Activated CD8-positive, alpha-beta memory T cell treated with anti-CD3 and anti-CD28 coated beads, Interleukin-2, amount 10 ng/mL, durations not matched to agents 7 days and 5 days (primary cell): ENCODE data around the gene STIP1. TPM values are rescaled to one million over a fixed set of nuclear protein-coding genes. Genes with fewer than 3 reads are reported as not detected.
"Not testable (repeated sequence)": the region's sequence is repeated elsewhere in the genome, so short reads cannot be mapped to it uniquely, and the experiment has no call there.

Experiments
- ATAC-seq: fragments of 150-1000 bp; cut with Tn5 transposase; one replicate; pipeline ENCODE4 v1.10.0; 2021; ENCODE audit warnings: moderate library complexity
- CTCF ChIA-PET: fragments of 350-600 bp; sonication (Branson Sonifier 250); formaldehyde crosslinking; loops from one replicate; lab custom pipeline; 2021; ENCODE audit warnings: antibody characterized with exemption; lab: Charles Lee
- DNase-seq: peaks from one replicate; pipeline ENCODE4 v3.0.0-alpha.2; 2020
- H3K27ac Mint-ChIP-seq: one replicate; pipeline ENCODE4 v1.8.0; 2021; ENCODE audit warnings: mild to moderate bottlenecking, mixed read lengths
- H3K27me3 Mint-ChIP-seq: one replicate; pipeline ENCODE4 v1.8.0; 2021; ENCODE audit warnings: mixed read lengths
- H3K36me3 Mint-ChIP-seq: one replicate; pipeline ENCODE4 v1.8.0; 2021; ENCODE audit warnings: mild to moderate bottlenecking, mixed read lengths
- H3K4me1 Mint-ChIP-seq: one replicate; pipeline ENCODE4 v1.8.0; 2021; ENCODE audit warnings: mixed read lengths
- H3K4me3 Mint-ChIP-seq: one replicate; pipeline ENCODE4 v1.8.0; 2021; ENCODE audit warnings: mild to moderate bottlenecking, moderate library complexity, mixed read lengths
- H3K9me3 Mint-ChIP-seq: one replicate; pipeline ENCODE4 v1.8.0; 2022; ENCODE audit warnings: low read depth, mixed read lengths
- total RNA-seq, 2 experiments: library from RNA; stranded (reverse); gene quantifications; one replicate each; pipeline ENCODE4 v1.2.3, GENCODE V29; 2021

Gene STIP1
- total RNA-seq, 2 experiments from 2014 or later = 303 to 410 TPM

DNA sequence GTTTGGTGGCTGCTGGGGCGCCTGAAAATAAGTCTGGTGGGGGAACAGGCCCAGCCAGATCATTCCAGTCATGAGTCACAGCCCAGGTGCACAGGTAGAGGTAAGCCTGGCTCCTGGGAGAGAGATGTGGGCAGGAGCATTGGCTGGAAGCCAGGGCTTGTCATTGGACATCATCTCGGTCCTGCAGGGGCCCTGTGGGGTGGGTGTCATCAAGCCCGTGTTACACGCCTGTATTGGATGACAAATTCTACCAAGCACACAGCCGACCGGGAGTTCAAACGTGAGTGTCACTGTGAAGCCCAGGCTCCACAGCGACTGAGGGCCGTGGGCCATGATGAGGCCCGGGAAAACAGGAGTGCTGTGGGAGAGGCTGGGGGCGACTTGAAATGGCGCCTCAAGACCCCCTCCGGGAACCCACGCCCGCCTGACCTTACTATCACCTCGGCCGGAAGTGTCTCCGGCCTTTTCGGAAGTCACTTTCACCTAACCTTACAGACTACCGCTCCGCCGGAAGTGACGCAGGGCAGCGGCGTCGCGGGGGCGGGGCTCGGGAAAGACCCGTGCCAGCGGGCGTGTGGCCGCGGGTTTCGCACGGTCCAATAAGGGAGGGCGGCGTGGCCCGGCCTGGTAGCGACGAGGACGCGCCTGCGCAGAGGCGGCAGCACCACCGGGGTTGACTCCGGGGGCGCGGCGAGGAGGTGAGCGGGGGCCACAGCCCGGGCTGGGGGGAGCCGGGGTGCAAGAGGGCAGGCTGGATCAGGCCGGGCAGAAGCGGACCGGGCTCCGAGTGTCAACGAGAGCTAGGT, 54.7 kb downstream of the STIP1 start, which contains the start of gene FKBP2:
FKBP2 (plus strand) TSS at position 661 of the 806 bp plus-strand sequence. CDS start 1,293 bp downstream, outside the sequence.
- peak within 1 kb of the TSS; percentile 95 for H3K27ac Mint-ChIP-seq
- peaks cover 47% of the 10 kb centered on the region for H3K4me1 Mint-ChIP-seq

DNA sequence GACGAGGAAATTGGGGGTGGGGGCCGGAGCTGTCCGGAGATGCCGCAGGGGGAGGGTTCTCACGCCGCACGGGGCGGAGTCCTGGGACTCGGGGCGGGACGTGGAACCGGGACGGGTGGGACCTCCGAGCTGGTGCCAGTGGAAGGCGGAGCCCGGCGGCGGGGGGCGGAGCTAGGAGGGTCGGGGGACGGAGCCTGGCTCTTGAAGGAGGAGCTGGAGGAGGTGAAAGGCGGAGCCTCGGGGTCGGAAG, 55.2 kb downstream of the STIP1 start:
- Mint-ChIP-seq H3K4me3 (peak overlapping the region; percentile 83), H3K27ac (peak overlapping the region; percentile 95), H3K36me3 (peaks cover 3% of the 10 kb centered on the region), H3K27me3 (no peaks in the 10 kb centered on the region), H3K4me1 (peaks cover 45% of the 10 kb centered on the region), H3K9me3 (no peaks in the 10 kb centered on the region)
- CTCF ChIA-PET = interaction anchor here (0.6 to 12.3 kb wide), 14 partner anchors 9 to 1613 kb away, joined by 3 to 146 read pairs (median 6); partner anchors contain the start of genes CATSPERZ, ESRRA, FERMT3 and NUDT22
- DNase-seq (no peak), ATAC-seq (peak; percentile 85)

More for the DNA sequence above, 54.7 kb downstream of the STIP1 start, which contains the start of gene FKBP2:
- CTCF ChIA-PET = interaction anchor here (0.6 to 12.3 kb wide), 16 partner anchors 9 to 1613 kb away, joined by 3 to 146 read pairs (median 6); partner anchors contain the start of genes CATSPERZ, ESRRA, FERMT3 and NUDT22
- no peaks in the 10 kb centered on the region for H3K9me3 Mint-ChIP-seq
- H3K27me3 Mint-ChIP-seq = no peaks in the 10 kb centered on the region
- DNase-seq (peak; percentile 98), ATAC-seq (peak; percentile 75)
- peak within 1 kb of the TSS; percentile 83 for H3K4me3 Mint-ChIP-seq
- H3K36me3 Mint-ChIP-seq = peaks cover 3% of the 10 kb centered on the region

DNA sequence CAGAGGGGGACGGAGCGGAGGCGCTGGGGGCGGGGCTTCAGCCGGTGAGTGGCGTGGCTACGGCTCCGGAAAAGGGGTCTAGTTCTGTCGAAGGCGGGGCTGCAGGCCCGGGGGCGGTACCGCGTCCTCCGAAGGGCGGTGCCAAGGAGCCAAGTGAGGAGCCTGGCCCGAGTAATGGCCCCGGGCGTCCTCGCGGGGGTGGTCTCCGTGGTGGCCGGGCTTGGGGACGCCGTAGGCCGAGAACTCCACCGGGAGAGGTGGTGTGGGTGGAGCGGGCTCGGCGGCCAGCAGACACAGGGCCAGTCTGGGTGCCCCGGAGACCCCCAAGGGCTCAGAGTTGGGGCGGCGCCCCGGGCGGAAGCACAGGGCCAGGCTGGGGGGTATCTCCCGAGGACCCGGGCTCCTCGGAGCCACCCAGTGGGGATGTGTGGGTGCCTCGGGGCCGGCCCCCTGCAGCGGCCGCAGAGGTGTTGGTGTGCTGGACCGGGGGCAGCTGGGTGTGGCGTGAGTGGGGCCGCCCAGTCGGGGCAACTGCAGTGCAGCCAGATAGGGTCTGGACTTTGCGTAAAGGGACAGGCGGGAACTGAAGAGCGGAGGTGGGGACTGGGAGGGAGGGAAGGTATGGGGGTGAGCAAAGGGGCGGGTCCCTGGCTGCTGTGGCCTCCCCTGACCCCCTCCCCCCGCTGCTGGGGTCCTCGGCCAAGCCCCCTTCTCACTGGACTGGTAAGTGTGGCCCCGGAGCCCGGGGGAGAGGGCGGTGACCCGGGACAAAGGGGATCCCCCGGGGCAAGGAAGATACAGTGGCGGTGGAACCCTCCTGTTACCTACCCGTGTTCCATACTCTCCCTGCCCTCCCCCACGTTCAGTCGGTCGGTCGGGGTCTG, 55.8 kb downstream of the STIP1 start:
- H3K4me3 Mint-ChIP-seq = peak overlapping the region; percentile 83
- peaks cover 45% of the 10 kb centered on the region for H3K4me1 Mint-ChIP-seq
- no peaks in the 10 kb centered on the region for H3K27me3 Mint-ChIP-seq
- CTCF ChIA-PET = interaction anchor here (0.6 to 12.3 kb wide), 17 partner anchors 9 to 1614 kb away, joined by 3 to 146 read pairs (median 6); partner anchors contain the start of genes CATSPERZ, ESRRA, FERMT3 and NUDT22
- peaks cover 3% of the 10 kb centered on the region for H3K36me3 Mint-ChIP-seq
- H3K27ac Mint-ChIP-seq = peak overlapping the region; percentile 95
- DNase-seq (peak; percentile 100), ATAC-seq (peak; percentile 7)
- H3K9me3 Mint-ChIP-seq = no peaks in the 10 kb centered on the region

DNA sequence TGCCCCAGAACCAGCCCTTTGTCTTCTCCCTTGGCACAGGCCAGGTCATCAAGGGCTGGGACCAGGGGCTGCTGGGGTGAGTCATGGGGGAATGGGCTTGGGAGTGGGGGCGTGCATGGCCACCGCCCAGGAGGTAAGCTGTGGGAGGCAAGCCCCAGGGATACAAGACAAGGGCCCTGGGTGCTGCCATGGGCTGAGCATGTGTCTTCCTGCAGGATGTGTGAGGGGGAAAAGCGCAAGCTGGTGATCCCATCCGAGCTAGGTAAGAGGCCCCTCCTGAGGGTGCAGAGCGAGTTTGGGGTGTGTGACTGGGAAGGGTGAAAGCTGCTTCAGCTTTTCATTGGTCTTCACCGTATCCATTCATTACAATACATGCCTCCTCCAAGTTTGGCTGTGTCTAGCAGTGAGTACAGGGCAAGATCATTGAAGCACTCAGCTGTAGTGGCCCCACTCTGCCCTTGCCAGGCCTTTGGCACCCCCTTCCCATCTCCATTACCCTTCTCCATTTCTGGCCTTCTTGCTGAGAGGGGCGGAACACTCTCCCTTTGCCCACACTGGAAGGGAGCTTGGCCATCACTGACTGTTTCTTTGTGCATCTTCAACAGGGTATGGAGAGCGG, 57.4 kb downstream of the STIP1 start:
- no peaks in the 10 kb centered on the region for H3K27me3 Mint-ChIP-seq
- H3K4me3 Mint-ChIP-seq = peak overlapping the region; percentile 30
- peak overlapping the region; percentile 64 for H3K27ac Mint-ChIP-seq
- H3K4me1 Mint-ChIP-seq = peaks cover 45% of the 10 kb centered on the region
- DNase-seq (no peak), ATAC-seq (no peak)
- CTCF ChIA-PET = interaction anchor here (0.9 to 12.3 kb wide), 8 partner anchors 7 to 60 kb away, joined by 3 to 146 read pairs (median 7); partner anchors contain the start of genes CATSPERZ, ESRRA, FERMT3 and NUDT22
- H3K36me3 Mint-ChIP-seq = no peaks in the 10 kb centered on the region
- no peaks in the 10 kb centered on the region for H3K9me3 Mint-ChIP-seq

DNA sequence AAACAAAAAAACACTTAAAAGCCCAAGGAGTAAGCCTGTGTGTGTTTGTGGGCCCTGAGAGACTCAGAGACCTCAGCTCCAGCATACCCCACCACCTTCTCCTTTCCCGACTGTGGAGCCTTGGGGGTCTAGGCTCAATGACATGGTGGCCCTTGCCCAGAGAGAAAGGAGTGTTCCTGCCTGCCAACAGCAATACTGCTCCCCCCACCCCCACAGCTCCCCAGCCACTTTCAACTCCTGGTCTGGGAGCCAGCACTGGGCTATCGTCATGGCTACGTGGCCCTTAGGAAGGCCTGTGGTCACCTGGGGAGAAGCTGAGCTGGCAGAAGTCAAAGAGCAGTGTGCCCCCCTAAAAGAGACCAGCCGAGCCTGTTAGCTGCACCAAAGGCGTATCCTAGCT, 58.1 kb downstream of the STIP1 start:
- Mint-ChIP-seq H3K4me3 (no peak overlapping the region), H3K36me3 (no peaks in the 10 kb centered on the region), H3K27me3 (no peaks in the 10 kb centered on the region), H3K9me3 (no peaks in the 10 kb centered on the region), H3K27ac (no peak overlapping the region), H3K4me1 (peaks cover 42% of the 10 kb centered on the region)
- CTCF ChIA-PET = interaction anchor here (0.7 to 12.3 kb wide), 10 partner anchors 12 to 74 kb away, joined by 3 to 146 read pairs (median 5); partner anchors contain the start of genes BAD, CATSPERZ, ESRRA and FERMT3
- no peak for ATAC-seq
- no peak for DNase-seq

DNA sequence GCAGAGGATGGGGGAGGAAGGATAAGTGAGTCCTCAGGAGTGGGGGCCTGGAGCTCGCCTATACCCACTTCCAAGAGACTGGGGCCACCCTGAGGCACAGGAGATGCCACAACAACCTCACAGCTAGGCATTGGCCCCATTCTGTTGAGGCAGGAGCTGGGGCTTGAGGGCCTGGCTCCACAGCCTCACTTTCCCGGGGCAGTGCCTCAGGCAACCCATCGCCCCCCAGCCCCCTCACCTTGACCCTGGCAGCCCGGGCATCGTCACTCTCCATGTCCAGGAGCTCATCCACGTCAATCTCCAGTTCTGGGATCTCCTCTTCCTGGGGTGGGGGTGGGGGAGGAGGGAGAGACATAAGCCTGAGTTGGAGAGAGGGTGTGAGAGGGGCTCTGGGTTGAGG, 59.0 kb downstream of the STIP1 start:
- peak overlapping the region; percentile 83 for H3K4me3 Mint-ChIP-seq
- H3K36me3 Mint-ChIP-seq = no peaks in the 10 kb centered on the region
- DNase-seq = no peak
- H3K4me1 Mint-ChIP-seq = peaks cover 39% of the 10 kb centered on the region
- no peak for ATAC-seq
- peak overlapping the region; percentile 90 for H3K27ac Mint-ChIP-seq
- no peaks in the 10 kb centered on the region for H3K27me3 Mint-ChIP-seq
- H3K9me3 Mint-ChIP-seq = no peaks in the 10 kb centered on the region
- CTCF ChIA-PET = interaction anchor here (1.3 to 12.3 kb wide), 13 partner anchors 14 to 245 kb away, joined by 3 to 146 read pairs (median 8); partner anchors contain the start of genes BAD, CATSPERZ, DNAJC4 and ESRRA

DNA sequence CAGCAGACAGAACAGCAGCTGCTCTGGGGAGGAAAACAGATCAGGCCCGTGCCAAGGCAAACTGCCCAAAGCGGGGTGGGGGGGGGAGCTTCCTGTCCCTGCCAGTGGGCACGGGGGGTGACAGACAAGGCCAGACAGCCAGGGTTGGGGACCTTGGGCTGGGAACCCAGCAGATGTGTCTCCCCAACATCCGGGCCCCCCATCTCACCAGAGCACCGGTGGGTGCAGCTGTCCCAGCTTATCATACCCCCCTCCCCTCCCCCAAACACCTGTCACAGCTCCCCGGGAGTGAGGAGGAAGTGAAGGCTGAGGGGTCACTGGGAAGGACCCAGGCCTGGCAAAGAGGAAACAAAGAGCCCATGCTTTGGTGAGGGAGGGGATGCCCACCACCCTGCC, 59.4 kb downstream of the STIP1 start:
- Mint-ChIP-seq H3K36me3 (no peaks in the 10 kb centered on the region), H3K27me3 (no peaks in the 10 kb centered on the region), H3K4me3 (peak overlapping the region; percentile 83), H3K4me1 (peaks cover 36% of the 10 kb centered on the region), H3K27ac (peak overlapping the region; percentile 90), H3K9me3 (no peaks in the 10 kb centered on the region)
- ATAC-seq (no peak), DNase-seq (peak; percentile 66)
- CTCF ChIA-PET = interaction anchor here (0.9 to 12.3 kb wide), 14 partner anchors 14 to 246 kb away, joined by 3 to 146 read pairs (median 7); partner anchors contain the start of genes BAD, CATSPERZ, DNAJC4 and ESRRA

DNA sequence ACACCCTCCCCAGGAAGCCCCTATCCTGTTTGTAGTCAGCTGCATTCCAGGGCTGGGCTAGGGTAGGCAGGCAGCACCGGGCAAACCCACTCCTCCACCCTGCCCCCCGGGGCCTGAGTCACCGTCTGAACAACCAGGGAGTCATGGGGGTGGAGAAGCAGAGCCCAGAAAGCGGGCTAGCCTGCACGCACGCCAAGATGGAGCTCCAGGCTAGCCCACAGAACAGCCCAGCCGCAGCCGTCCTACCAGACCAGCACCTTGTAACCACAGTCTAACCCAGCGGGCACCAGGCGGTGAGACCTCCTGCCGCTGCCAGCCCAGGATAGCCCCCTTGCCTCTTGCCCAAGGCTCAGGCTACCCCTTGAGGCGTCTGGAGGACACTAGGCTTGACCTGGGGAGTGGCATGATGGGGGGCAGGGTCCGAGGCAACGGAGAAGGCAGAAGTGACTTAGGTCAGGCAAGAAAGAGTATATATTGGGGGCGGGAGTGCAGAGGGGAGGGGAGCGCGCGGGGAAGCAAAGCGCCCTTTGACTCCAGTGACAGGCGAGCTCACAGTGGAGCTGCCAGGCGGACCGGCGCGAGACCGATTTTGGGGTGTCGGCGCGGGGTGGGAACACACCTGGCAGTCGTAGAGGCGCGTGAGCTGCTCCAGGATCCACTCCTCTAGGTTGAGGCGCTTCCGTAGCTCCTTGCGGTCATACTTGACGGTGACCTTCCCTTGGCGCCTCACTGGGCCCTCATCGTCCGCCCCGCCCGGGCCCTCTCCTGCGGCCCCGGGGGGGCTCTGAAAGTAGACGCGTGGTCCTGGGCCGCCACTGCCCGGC, 60.0 kb downstream of the STIP1 start:
- Mint-ChIP-seq H3K36me3 (no peaks in the 10 kb centered on the region), H3K4me3 (peak overlapping the region; percentile 83), H3K27ac (peak overlapping the region; percentile 90), H3K27me3 (no peaks in the 10 kb centered on the region), H3K4me1 (peaks cover 36% of the 10 kb centered on the region), H3K9me3 (no peaks in the 10 kb centered on the region)
- DNase-seq (peak; percentile 87), ATAC-seq (no peak)
- CTCF ChIA-PET = interaction anchor here (0.9 to 12.3 kb wide), 13 partner anchors 15 to 246 kb away, joined by 3 to 146 read pairs (median 8); partner anchors contain the start of genes BAD, CATSPERZ, DNAJC4 and ESRRA

DNA sequence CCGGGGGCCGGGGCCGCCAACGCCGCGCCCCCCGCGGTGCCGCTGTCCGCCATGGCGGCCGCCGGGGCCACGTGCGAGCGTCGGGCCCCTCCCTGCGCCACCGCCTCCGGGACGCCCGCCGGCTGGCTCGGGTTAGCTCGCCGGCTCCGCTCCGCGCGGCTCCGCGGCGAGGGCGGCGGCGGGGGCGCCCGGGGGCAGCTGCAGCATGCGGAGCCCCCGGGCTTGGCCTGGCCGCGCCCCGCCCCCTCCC, 60.6 kb downstream of the STIP1 start:
- H3K9me3 Mint-ChIP-seq, H3K27me3 Mint-ChIP-seq, DNase-seq, H3K36me3 Mint-ChIP-seq: not testable (repeated sequence)
- CTCF ChIA-PET = interaction anchor here (1.6 to 12.3 kb wide), 10 partner anchors 15 to 85 kb away, joined by 3 to 146 read pairs (median 12); partner anchors contain the start of genes BAD, CATSPERZ, DNAJC4 and ESRRA
- peak; percentile 28 for ATAC-seq
- Mint-ChIP-seq H3K4me3 (peak overlapping the region; percentile 79), H3K27ac (peak overlapping the region; percentile 64), H3K4me1 (peaks cover 36% of the 10 kb centered on the region)

DNA sequence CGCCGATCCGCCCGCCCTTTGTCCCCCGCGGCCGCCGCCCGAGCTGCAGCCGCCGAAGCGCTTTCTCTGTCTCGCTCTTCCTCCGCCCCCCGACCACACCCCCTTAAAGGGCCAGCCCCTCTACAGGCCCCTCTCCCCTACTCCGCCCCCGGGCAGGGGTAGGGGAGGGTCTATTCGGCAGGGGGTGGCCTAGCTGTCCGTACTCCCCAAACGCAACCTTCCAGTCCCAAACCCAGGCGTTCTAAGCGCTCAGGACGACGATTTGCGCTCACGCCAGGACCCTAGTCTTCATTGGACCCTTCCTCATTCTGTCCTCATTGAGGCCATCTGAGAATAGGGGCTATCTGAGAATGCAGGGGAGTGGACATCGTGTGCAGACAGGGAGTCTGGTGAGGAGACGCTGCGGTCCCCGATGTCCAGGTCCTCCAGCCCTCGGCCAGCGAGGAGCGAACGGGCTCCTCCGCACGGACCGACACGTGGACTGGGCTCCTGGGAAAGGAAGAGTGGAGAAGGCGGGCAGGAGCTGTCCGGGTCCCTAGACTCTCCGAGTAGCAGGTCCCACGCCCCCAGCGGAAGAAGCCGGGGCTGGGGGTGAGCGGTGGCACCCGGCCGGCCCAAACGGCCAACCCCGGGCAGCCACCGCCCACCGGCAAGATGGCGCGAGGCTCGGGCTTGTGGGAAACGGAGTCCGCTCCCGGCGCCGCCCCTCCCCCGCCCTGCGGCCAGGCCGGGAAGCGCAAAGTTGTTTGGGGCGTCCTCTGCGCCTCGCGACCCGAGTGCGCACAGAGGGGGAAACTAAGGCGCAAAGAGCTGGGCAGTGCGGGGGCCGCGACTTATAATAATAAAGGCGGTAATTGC, 61.1 kb downstream of the STIP1 start, which contains the start of gene PPP1R14B:
PPP1R14B (minus strand) TSS at position 73 of the 858 bp plus-strand sequence. CDS start 270 bp downstream, outside the sequence.
- H3K9me3 Mint-ChIP-seq = no peaks in the 10 kb centered on the region
- H3K27ac Mint-ChIP-seq = peak within 1 kb of the TSS; percentile 90
- peak; percentile 65 for ATAC-seq
- CTCF ChIA-PET = interaction anchor here (1.8 to 12.3 kb wide), 7 partner anchors 21 to 85 kb away, joined by 8 to 146 read pairs (median 14); partner anchors contain the start of genes BAD, CATSPERZ, ESRRA and FERMT3
- peak; percentile 87 for DNase-seq
- peak within 1 kb of the TSS; percentile 83 for H3K4me3 Mint-ChIP-seq
- H3K27me3 Mint-ChIP-seq = no peaks in the 10 kb centered on the region
- peaks cover 39% of the 10 kb centered on the region for H3K4me1 Mint-ChIP-seq
- no peaks in the 10 kb centered on the region for H3K36me3 Mint-ChIP-seq
